Measurements from ENCODE around the gene FNDC3B.

- TF ChIP-seq CTCF (conservative IDR thresholded peaks at IDR 0.05; ENCODE audit: low read length) (no peak), EZH2phosphoT487 (IDR thresholded peaks at IDR 0.05; ENCODE audit: borderline replicate concordance) (no peak)
These were observed 334.5 kb downstream of the FNDC3B start for GRCh38 chr3:172373912-172374311.

All from Loucy (cell line).